Left ventricle myocardium inferior (tissue), 1 donor: ENCODE data around the gene NUAK1. TPM values are rescaled to one million over a fixed set of nuclear protein-coding genes. Genes with fewer than 3 reads are reported as not detected.

Experiments
- DNase-seq: peaks from one replicate; pipeline ENCODE4 v3.0.0-alpha.2; 2020
- H3K27ac ChIP-seq: fragments of 200-600 bp; replicated peaks from 2 replicates; pipeline ENCODE4 v1.8.0; 2021
- H3K27me3 ChIP-seq: fragments of 200-600 bp; 2 replicates; pipeline ENCODE4 v1.8.0; 2021; ENCODE audit warnings: low read depth
- H3K36me3 ChIP-seq: fragments of 200-600 bp; 2 replicates; pipeline ENCODE4 v1.8.0; 2021
- H3K4me1 ChIP-seq: fragments of 200-600 bp; 2 replicates; pipeline ENCODE4 v1.8.0; 2021
- H3K4me3 ChIP-seq: fragments of 200-600 bp; 2 replicates; pipeline ENCODE4 v1.8.0; 2021; ENCODE audit warnings: mild to moderate bottlenecking, moderate library complexity
- H3K9me3 ChIP-seq: fragments of 200-600 bp; replicated peaks from 2 replicates; pipeline ENCODE4 v1.8.0; 2021
- CTCF ChIP-seq: fragments of 200-600 bp; IDR thresholded peaks from 2 replicates; pipeline ENCODE4 v1.8.0; 2021; ENCODE audit warnings: antibody characterized with exemption, mild to moderate bottlenecking, borderline replicate concordance
- intact Hi-C: fragments of 100-400 bp; cut with micrococcal nuclease; formaldehyde crosslinking; loops from one replicate; pipeline ENCODE4 v1.11.0; 2022
- total RNA-seq: library from RNA; stranded (reverse); fragmentation: NEBNext Ultra II Directional; extraction: Animal tissue kit (Norgen Biotek cat#: 25700); gene quantifications from one replicate; pipeline ENCODE4 v1.2.1, GENCODE V29; 2021
- donor health status: DM: no; HTN: yes; CAD: no; lungs with severe emphysema.

Gene NUAK1
- total RNA-seq, 1 donor from 2014 or later, result 42.1 TPM

- Histone ChIP-seq H3K27ac (no peak overlapping the region), H3K4me3 (no peak overlapping the region), H3K4me1 (peaks cover 27% of the 10 kb centered on the region), H3K9me3 (no peaks in the 10 kb centered on the region), H3K36me3 (no peaks in the 10 kb centered on the region), H3K27me3 (no peaks in the 10 kb centered on the region)
- no peak for TF ChIP-seq CTCF
- intact Hi-C loops, result no loop called here
- no peak for DNase-seq
Measured at GRCh38 chr12:106181401-106182114, 42.8 kb upstream of the NUAK1 start.

GRCh38 chr12:106179086-106179485, 40.3 kb upstream of the NUAK1 start:
- no peak overlapping the region for H3K4me3 ChIP-seq
- intact Hi-C loops, result no loop called here
- no peak for TF ChIP-seq CTCF
- H3K27me3 ChIP-seq, result no peaks in the 10 kb centered on the region
- H3K4me1 ChIP-seq, result peaks cover 28% of the 10 kb centered on the region
- H3K9me3 ChIP-seq, result no peaks in the 10 kb centered on the region
- no peaks in the 10 kb centered on the region for H3K36me3 ChIP-seq
- DNase-seq, result no peak
- H3K27ac ChIP-seq, result peak overlapping the region; percentile 69

GRCh38 chr12:106178562-106178961, 39.8 kb upstream of the NUAK1 start:
- Histone ChIP-seq H3K27ac (peak overlapping the region; percentile 69), H3K9me3 (no peaks in the 10 kb centered on the region), H3K4me1 (peaks cover 28% of the 10 kb centered on the region), H3K36me3 (no peaks in the 10 kb centered on the region), H3K4me3 (no peak overlapping the region), H3K27me3 (no peaks in the 10 kb centered on the region)
- DNase-seq, result no peak
- intact Hi-C loops, result no loop called here
- no peak for TF ChIP-seq CTCF

GRCh38 chr12:106176560-106176959, 37.8 kb upstream of the NUAK1 start:
- H3K9me3 ChIP-seq, result no peaks in the 10 kb centered on the region
- H3K36me3 ChIP-seq, result no peaks in the 10 kb centered on the region
- intact Hi-C loops, result no loop called here

GRCh38 chr12:106174876-106175275, 36.1 kb upstream of the NUAK1 start:
- no peak for TF ChIP-seq CTCF
- Histone ChIP-seq H3K27ac (no peak overlapping the region), H3K4me1 (peaks cover 28% of the 10 kb centered on the region), H3K4me3 (no peak overlapping the region), H3K27me3 (no peaks in the 10 kb centered on the region), H3K36me3 (no peaks in the 10 kb centered on the region), H3K9me3 (no peaks in the 10 kb centered on the region)
- DNase-seq, result no peak
- intact Hi-C loops, result no loop called here

More at GRCh38 chr12:106176560-106176959, 37.8 kb upstream of the NUAK1 start:
- no peak for DNase-seq
- H3K4me3 ChIP-seq, result no peak overlapping the region
- no peaks in the 10 kb centered on the region for H3K27me3 ChIP-seq
- TF ChIP-seq CTCF, result no peak
- H3K27ac ChIP-seq, result no peak overlapping the region
- peaks cover 28% of the 10 kb centered on the region for H3K4me1 ChIP-seq
